GM10847 (cell line): ENCODE measurements around the gene SGCD.

Source experiments
- POLR2A ChIP-seq: IDR thresholded peaks from 2 replicates; pipeline ENCODE4 v1.6.1; 2011; ENCODE audit not compliant: insufficient read length; ENCODE audit errors: extremely low read depth

The SGCD gene

GRCh38 chr5:156631005-156631404 is 304.0 kb downstream of the SGCD start:
- no peak for TF ChIP-seq POLR2A

GRCh38 chr5:156634301-156634700 is 307.3 kb downstream of the SGCD start:
- no peak for TF ChIP-seq POLR2A

GRCh38 chr5:156640691-156641241 is 313.8 kb downstream of the SGCD start:
- TF ChIP-seq POLR2A: no peak

- TF ChIP-seq POLR2A: no peak
These were observed 314.7 kb downstream of the SGCD start for GRCh38 chr5:156641686-156642085.

GRCh38 chr5:156647034-156647451 is 320.1 kb downstream of the SGCD start:
- no peak for TF ChIP-seq POLR2A

GRCh38 chr5:156654444-156654843 is 327.5 kb downstream of the SGCD start:
- TF ChIP-seq POLR2A: no peak

- no peak for TF ChIP-seq POLR2A
These were observed 328.8 kb downstream of the SGCD start for GRCh38 chr5:156655732-156656131.

GRCh38 chr5:156667616-156668015 is 340.7 kb downstream of the SGCD start:
- TF ChIP-seq POLR2A: no peak

GRCh38 chr5:156669416-156669815 is 342.5 kb downstream of the SGCD start:
- no peak for TF ChIP-seq POLR2A

- TF ChIP-seq POLR2A: no peak
These were observed 343.7 kb downstream of the SGCD start for GRCh38 chr5:156670615-156671014.

GRCh38 chr5:156675395-156675794 is 348.4 kb downstream of the SGCD start:
- no peak for TF ChIP-seq POLR2A

GRCh38 chr5:156677963-156678362 is 351.0 kb downstream of the SGCD start:
- TF ChIP-seq POLR2A: no peak

- no peak for TF ChIP-seq POLR2A
These were observed 351.5 kb downstream of the SGCD start for GRCh38 chr5:156678484-156678883.

GRCh38 chr5:156680831-156681230 is 353.9 kb downstream of the SGCD start:
- TF ChIP-seq POLR2A: no peak

GRCh38 chr5:156681265-156681664 is 354.3 kb downstream of the SGCD start:
- TF ChIP-seq POLR2A: no peak

- TF ChIP-seq POLR2A: no peak
These were observed 356.0 kb downstream of the SGCD start for GRCh38 chr5:156682971-156683370.

GRCh38 chr5:156683509-156683908 is 356.5 kb downstream of the SGCD start:
- TF ChIP-seq POLR2A: no peak

GRCh38 chr5:156684216-156684615 is 357.3 kb downstream of the SGCD start:
- no peak for TF ChIP-seq POLR2A

- TF ChIP-seq POLR2A: no peak
These were observed 358.5 kb downstream of the SGCD start for GRCh38 chr5:156685481-156685880.
